VCaP (cell line): ENCODE results near the gene MATN1.

Experiments used
- H3K27ac ChIP-seq: fragments of 450-650 bp; 2 replicates; pipeline ENCODE4 v1.5.1; 2017
- TF ChIP-seq, protein P1 (sequence below): fragments of 450-650 bp; conservative IDR thresholded peaks from 2 replicates; pipeline ENCODE4 v1.5.1; 2017; ENCODE audit warnings: mild to moderate bottlenecking, moderate library complexity

MATN1 gene

GRCh38 chr1:30737357-30738039 lies 14.1 kb upstream of the MATN1 start:
- no peak overlapping the region for H3K27ac ChIP-seq

GRCh38 chr1:30735668-30736498 lies 12.5 kb upstream of the MATN1 start:
- TF ChIP-seq, protein P1, sequence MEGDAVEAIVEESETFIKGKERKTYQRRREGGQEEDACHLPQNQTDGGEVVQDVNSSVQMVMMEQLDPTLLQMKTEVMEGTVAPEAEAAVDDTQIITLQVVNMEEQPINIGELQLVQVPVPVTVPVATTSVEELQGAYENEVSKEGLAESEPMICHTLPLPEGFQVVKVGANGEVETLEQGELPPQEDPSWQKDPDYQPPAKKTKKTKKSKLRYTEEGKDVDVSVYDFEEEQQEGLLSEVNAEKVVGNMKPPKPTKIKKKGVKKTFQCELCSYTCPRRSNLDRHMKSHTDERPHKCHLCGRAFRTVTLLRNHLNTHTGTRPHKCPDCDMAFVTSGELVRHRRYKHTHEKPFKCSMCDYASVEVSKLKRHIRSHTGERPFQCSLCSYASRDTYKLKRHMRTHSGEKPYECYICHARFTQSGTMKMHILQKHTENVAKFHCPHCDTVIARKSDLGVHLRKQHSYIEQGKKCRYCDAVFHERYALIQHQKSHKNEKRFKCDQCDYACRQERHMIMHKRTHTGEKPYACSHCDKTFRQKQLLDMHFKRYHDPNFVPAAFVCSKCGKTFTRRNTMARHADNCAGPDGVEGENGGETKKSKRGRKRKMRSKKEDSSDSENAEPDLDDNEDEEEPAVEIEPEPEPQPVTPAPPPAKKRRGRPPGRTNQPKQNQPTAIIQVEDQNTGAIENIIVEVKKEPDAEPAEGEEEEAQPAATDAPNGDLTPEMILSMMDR, result no peak

More at GRCh38 chr1:30737357-30738039, 14.1 kb upstream of the MATN1 start:
- TF ChIP-seq, protein P1, result no peak

GRCh38 chr1:30735124-30735523 lies 11.7 kb upstream of the MATN1 start:
- TF ChIP-seq, protein P1, result no peak

More at GRCh38 chr1:30735668-30736498, 12.5 kb upstream of the MATN1 start:
- no peak overlapping the region for H3K27ac ChIP-seq

DNA sequence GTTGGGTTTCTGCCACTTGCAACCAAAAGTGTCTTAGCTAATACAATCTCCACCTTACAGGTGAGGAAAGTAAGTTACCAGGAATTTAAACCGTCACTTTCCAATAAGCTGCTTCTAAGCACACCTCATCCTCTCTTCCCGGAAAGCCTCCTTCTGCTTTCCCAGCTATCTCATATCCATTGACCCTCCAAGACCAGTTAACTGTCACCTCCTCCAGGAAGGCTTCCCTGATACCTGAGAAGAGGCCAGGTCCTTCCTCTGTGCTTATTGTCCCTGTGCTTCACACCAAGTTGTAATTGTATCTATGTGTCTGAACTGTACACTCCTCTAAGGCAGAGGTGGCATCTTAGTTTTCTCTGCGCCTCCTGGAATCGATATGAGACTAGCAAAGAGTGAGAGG lies 11.2 kb upstream of the MATN1 start:
- no peak overlapping the region for H3K27ac ChIP-seq
- TF ChIP-seq, protein P1, result no peak

More at GRCh38 chr1:30735124-30735523, 11.7 kb upstream of the MATN1 start:
- no peak overlapping the region for H3K27ac ChIP-seq

- no peak overlapping the region for H3K27ac ChIP-seq
- TF ChIP-seq, protein P1, result no peak
These were observed 10.7 kb upstream of the MATN1 start for GRCh38 chr1:30734106-30734505.

DNA sequence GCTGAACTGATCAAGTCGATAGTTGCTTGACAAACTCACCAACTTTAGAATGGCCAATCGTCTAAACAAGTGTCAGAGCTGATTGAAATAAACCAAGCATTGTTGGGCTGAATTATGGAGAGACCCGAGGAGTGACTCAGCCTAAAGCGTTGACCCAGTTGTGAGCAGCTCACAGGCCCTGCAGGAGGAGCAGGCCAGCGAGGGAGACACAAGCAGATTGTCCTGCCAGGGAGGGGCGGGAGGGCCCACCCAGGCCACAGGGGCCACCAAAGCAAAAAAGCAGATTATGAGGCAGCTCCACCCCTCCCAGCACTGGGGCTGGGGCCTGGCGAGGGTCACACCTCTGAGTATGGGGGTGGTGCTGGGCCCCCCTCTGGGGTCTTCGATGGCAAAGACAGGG lies 10.1 kb upstream of the MATN1 start:
- H3K27ac ChIP-seq, result no peak overlapping the region
- TF ChIP-seq, protein P1, result no peak

- no peak overlapping the region for H3K27ac ChIP-seq
- TF ChIP-seq, protein P1, result no peak
These were observed 9.1 kb upstream of the MATN1 start for GRCh38 chr1:30732277-30732996.
